HEK293 (cell line): Measurements from ENCODE around the gene ZNF644.

ENCODE experiments used
- KLF16 ChIP-seq: fragments of 450-650 bp; formaldehyde crosslinking; IDR thresholded peaks from 2 replicates; pipeline ENCODE4 v1.5.1; 2017; ENCODE audit warnings: missing biosample characterization, missing genetic modification characterization
- ZBTB7A ChIP-seq: fragments of 450-650 bp; formaldehyde crosslinking; IDR thresholded peaks from 2 replicates; pipeline ENCODE4 v1.5.1; 2016; ENCODE audit warnings: low read depth, missing biosample characterization, missing genetic modification characterization
- ZBTB8A ChIP-seq: fragments of 450-650 bp; formaldehyde crosslinking; IDR thresholded peaks from 2 replicates; pipeline ENCODE4 v1.5.1; 2016; ENCODE audit warnings: missing biosample characterization, missing genetic modification characterization
- ZNF561 ChIP-seq: fragments of 450-650 bp; IDR thresholded peaks from 2 replicates; pipeline ENCODE4 v1.5.1; 2018; ENCODE audit warnings: missing biosample characterization, missing genetic modification characterization, borderline replicate concordance
- ZNF596 ChIP-seq: fragments of 450-650 bp; IDR thresholded peaks from 2 replicates; pipeline ENCODE4 v1.5.0; 2018; ENCODE audit warnings: missing biosample characterization, mild to moderate bottlenecking, missing genetic modification characterization, moderate library complexity
- TF ChIP-seq, protein P1 (sequence below): fragments of 450-650 bp; formaldehyde crosslinking; IDR thresholded peaks from 2 replicates; pipeline ENCODE4 v1.5.1; 2016; ENCODE audit warnings: missing biosample characterization, missing genetic modification characterization
- TF ChIP-seq, protein P2 (sequence below): fragments of 450-650 bp; formaldehyde crosslinking; IDR thresholded peaks from 2 replicates; pipeline ENCODE4 v1.5.1; 2016; ENCODE audit warnings: missing biosample characterization, missing genetic modification characterization, low read depth
- TF ChIP-seq, protein P3 (sequence below): fragments of 450-650 bp; formaldehyde crosslinking; IDR thresholded peaks from 2 replicates; pipeline ENCODE4 v1.5.1; 2016; ENCODE audit warnings: missing biosample characterization, missing genetic modification characterization
- TF ChIP-seq, protein P4 (sequence below): sonication (generic); formaldehyde crosslinking; IDR thresholded peaks from 2 replicates; pipeline ENCODE4 v1.8.1; 2022; ENCODE audit warnings: mild to moderate bottlenecking, moderate library complexity, missing genetic modification reagents

DNA sequence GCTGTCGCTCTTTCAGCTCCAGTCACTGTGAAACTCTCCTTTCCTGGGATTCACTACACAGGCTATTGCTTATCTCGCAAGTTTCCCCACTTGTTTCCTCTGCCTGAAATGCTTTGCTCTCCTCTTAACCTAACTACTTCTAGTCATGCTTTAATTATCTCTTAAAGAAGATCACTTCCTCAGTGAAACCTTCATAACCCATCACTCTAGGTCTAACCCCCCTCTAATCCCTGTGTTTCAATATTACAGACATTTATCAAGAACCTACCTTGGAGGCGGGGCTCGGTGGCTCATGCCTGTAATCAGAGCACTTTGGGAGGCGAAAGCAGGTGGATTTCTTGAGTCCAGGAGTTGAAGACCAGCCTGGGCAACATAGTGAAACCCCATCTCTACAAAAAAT, 16.7 kb upstream of the ZNF644 start:
- TF ChIP-seq, protein P1, sequence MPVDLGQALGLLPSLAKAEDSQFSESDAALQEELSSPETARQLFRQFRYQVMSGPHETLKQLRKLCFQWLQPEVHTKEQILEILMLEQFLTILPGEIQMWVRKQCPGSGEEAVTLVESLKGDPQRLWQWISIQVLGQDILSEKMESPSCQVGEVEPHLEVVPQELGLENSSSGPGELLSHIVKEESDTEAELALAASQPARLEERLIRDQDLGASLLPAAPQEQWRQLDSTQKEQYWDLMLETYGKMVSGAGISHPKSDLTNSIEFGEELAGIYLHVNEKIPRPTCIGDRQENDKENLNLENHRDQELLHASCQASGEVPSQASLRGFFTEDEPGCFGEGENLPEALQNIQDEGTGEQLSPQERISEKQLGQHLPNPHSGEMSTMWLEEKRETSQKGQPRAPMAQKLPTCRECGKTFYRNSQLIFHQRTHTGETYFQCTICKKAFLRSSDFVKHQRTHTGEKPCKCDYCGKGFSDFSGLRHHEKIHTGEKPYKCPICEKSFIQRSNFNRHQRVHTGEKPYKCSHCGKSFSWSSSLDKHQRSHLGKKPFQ (tag by site-specific recombination): no peak
- TF ChIP-seq, protein P2, sequence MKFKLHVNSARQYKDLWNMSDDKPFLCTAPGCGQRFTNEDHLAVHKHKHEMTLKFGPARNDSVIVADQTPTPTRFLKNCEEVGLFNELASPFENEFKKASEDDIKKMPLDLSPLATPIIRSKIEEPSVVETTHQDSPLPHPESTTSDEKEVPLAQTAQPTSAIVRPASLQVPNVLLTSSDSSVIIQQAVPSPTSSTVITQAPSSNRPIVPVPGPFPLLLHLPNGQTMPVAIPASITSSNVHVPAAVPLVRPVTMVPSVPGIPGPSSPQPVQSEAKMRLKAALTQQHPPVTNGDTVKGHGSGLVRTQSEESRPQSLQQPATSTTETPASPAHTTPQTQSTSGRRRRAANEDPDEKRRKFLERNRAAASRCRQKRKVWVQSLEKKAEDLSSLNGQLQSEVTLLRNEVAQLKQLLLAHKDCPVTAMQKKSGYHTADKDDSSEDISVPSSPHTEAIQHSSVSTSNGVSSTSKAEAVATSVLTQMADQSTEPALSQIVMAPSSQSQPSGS (tag by site-specific recombination): no peak
- TF ChIP-seq, protein P3, sequence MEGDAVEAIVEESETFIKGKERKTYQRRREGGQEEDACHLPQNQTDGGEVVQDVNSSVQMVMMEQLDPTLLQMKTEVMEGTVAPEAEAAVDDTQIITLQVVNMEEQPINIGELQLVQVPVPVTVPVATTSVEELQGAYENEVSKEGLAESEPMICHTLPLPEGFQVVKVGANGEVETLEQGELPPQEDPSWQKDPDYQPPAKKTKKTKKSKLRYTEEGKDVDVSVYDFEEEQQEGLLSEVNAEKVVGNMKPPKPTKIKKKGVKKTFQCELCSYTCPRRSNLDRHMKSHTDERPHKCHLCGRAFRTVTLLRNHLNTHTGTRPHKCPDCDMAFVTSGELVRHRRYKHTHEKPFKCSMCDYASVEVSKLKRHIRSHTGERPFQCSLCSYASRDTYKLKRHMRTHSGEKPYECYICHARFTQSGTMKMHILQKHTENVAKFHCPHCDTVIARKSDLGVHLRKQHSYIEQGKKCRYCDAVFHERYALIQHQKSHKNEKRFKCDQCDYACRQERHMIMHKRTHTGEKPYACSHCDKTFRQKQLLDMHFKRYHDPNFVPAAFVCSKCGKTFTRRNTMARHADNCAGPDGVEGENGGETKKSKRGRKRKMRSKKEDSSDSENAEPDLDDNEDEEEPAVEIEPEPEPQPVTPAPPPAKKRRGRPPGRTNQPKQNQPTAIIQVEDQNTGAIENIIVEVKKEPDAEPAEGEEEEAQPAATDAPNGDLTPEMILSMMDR (tag by site-specific recombination): no peak
- no peak for TF ChIP-seq KLF16
- TF ChIP-seq ZNF561 (tag by site-specific recombination): no peak
- no peak for TF ChIP-seq ZBTB7A (tag by site-specific recombination)
- no peak for TF ChIP-seq ZNF596 (tag by site-specific recombination)
- no peak for TF ChIP-seq ZBTB8A (tag by site-specific recombination)
- TF ChIP-seq, protein P4, sequence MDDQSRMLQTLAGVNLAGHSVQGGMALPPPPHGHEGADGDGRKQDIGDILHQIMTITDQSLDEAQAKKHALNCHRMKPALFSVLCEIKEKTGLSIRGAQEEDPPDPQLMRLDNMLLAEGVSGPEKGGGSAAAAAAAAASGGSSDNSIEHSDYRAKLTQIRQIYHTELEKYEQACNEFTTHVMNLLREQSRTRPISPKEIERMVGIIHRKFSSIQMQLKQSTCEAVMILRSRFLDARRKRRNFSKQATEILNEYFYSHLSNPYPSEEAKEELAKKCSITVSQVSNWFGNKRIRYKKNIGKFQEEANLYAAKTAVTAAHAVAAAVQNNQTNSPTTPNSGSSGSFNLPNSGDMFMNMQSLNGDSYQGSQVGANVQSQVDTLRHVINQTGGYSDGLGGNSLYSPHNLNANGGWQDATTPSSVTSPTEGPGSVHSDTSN: no peak
